GM19025 (cell line): Measurements from ENCODE around the gene RBM14.

Experiments used
- ATAC-seq: cut with Tn5 transposase; IDR thresholded peaks from one replicate; pipeline ENCODE4 v1.9.1; 2021; ENCODE audit warnings: mild to moderate bottlenecking, low read depth, moderate library complexity; ENCODE audit not compliant: unreplicated experiment

RBM14 gene

DNA sequence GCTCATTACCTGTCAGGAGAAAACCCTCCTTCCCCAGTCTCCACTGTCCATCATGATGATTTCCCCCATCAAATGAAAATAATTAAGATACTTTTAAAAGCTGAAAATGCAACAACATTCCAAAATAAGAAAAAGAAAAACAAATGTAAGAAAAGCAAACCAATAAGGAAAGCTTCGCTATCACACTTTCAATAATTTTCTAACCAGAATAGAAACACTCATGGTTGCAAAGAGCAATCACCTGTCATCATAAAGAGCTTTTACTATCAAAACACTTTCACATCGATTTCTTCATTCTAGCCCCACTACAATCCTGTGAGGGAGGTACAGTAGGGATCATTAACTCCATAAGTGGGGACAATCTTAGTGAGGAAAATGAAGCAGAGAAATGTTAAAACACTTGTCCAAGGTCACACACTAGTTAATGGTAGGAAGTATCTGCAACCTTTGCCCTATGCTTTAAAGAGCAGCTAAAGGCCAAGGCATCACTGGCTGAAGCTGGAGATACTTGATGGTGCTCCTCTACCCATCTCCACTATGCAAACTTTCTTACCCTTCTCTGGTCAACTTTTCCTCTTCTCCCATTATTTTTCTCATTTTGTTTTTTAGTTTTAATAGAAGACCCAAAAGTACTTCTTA lies 58.7 kb downstream of the RBM14 start:
- no peak for ATAC-seq

DNA sequence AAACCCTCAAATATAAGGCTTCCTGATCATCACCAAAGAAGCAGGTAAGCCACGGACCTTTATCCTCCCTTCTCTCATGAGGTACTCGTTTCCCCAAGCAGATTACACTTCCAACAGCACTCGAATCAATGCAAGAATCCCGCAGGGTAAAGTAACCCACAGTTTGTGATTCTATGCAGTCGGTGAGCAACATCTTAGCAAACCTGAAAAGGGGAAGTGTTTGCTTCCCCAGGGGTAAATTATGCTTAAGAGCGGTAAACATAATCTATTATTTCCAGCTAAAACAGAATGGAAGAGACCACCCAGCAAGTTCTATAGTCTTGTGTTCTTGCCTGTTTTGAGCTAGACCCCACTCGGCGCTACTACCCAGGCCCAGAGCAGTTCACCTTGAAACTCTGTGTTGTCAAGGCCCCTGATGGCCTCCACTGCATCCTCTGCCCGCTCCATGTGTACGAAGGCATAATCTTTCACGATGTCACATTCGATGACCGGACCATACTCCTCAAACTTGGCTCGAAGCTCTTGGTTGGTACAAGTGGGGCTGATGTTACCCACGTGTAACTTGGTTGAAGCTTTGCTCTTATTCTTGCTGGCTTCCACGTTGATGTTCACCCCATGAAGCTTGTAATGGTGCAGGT lies 60.0 kb downstream of the RBM14 start:
- ATAC-seq, result no peak
